A673 (cell line): ENCODE measurements around the gene TTI1. TPM values are rescaled to one million over a fixed set of nuclear protein-coding genes. Genes with fewer than 3 reads are reported as not detected.

Experiments used
- BruUV-seq: library from RNA; stranded (reverse); fragments of 400-500 nt; replicated peaks from 2 replicates; lab custom pipeline; 2021; lab: Mats Ljungman, UMichigan
- CTCF ChIA-PET: fragments of 300-600 bp; sonication (Branson Sonifier 250); formaldehyde crosslinking; loops from one replicate; lab custom pipeline; 2022; ENCODE audit warnings: antibody characterized with exemption; lab: Charles Lee
- POLR2A ChIA-PET: fragments of 300-600 bp; sonication (Branson Sonifier 250); formaldehyde crosslinking; loops from one replicate; lab custom pipeline; 2022; ENCODE audit warnings: antibody characterized with exemption; ENCODE audit not compliant: low non-redundant PET; lab: Charles Lee
- DNase-seq: peaks from one replicate; pipeline ENCODE4 v3.0.0-alpha.2; 2015; ENCODE audit warnings: low spot score
- H3K27ac ChIP-seq: fragments of 200-600 bp; sonication (generic); 2 replicates; pipeline ENCODE4 v1.5.1; 2016; ENCODE audit warnings: mixed run types, low read depth, mild to moderate bottlenecking, mixed read lengths, antibody characterized with exemption, low read length; ENCODE audit not compliant: poor library complexity, severe bottlenecking
- H3K27me3 ChIP-seq: fragments of 200-600 bp; sonication (generic); replicated peaks from 2 replicates; pipeline ENCODE4 v1.6.1; 2017; ENCODE audit warnings: mixed run types, low read depth, mild to moderate bottlenecking, mixed read lengths, antibody characterized with exemption, low read length; ENCODE audit not compliant: insufficient read depth, poor library complexity
- H3K36me3 ChIP-seq: fragments of 200-600 bp; sonication (generic); 2 replicates; pipeline ENCODE4 v1.6.1; 2016; ENCODE audit warnings: mixed run types, mild to moderate bottlenecking, mixed read lengths, antibody characterized with exemption, low read length; ENCODE audit not compliant: insufficient read depth, poor library complexity, severe bottlenecking
- H3K4me1 ChIP-seq: fragments of 200-600 bp; sonication (generic); 2 replicates; pipeline ENCODE4 v1.6.1; 2017; ENCODE audit warnings: mixed run types, mild to moderate bottlenecking, mixed read lengths, antibody characterized with exemption, low read length; ENCODE audit not compliant: insufficient read depth, poor library complexity, severe bottlenecking
- H3K4me3 ChIP-seq: fragments of 200-600 bp; sonication (generic); 2 replicates; pipeline ENCODE4 v1.5.1; 2016; ENCODE audit warnings: low read depth, mixed run types, mild to moderate bottlenecking, mixed read lengths, low read length; ENCODE audit not compliant: poor library complexity, severe bottlenecking
- H3K9me3 ChIP-seq: fragments of 200-600 bp; sonication (generic); 2 replicates; pipeline ENCODE4 v1.6.1; 2016; ENCODE audit warnings: mixed run types, low read depth, mild to moderate bottlenecking, mixed read lengths, antibody characterized with exemption, low read length; ENCODE audit not compliant: poor library complexity, severe bottlenecking
- EZH2 ChIP-seq: fragments of 200-600 bp; sonication (generic); IDR thresholded peaks from 2 replicates; pipeline ENCODE4 v1.6.1; 2017; ENCODE audit warnings: borderline replicate concordance, low read depth, mild to moderate bottlenecking, mixed read lengths, antibody characterized with exemption, low read length; ENCODE audit not compliant: poor library complexity, severe bottlenecking
- intact Hi-C: fragments of 100-400 bp; cut with micrococcal nuclease; formaldehyde crosslinking; loops from one replicate; pipeline ENCODE4 v1.10.0; 2022; ENCODE audit not compliant: unreplicated experiment
- total RNA-seq: library from RNA; stranded (reverse); gene quantifications from 2 replicates; pipeline ENCODE4 v1.2.3, GENCODE V29; 2021
- TF ChIP-seq, protein P1 (sequence below): fragments of 300-800, 200-600 bp; sonication (generic); conservative IDR thresholded peaks from 2 replicates; pipeline ENCODE4 v1.5.1; 2017; ENCODE audit warnings: low read depth, mild to moderate bottlenecking, antibody characterized with exemption, low read length, moderate library complexity, mixed read lengths

Gene TTI1
- total RNA-seq, 1 experiment from 2014 or later, result 40.3 TPM

DNA sequence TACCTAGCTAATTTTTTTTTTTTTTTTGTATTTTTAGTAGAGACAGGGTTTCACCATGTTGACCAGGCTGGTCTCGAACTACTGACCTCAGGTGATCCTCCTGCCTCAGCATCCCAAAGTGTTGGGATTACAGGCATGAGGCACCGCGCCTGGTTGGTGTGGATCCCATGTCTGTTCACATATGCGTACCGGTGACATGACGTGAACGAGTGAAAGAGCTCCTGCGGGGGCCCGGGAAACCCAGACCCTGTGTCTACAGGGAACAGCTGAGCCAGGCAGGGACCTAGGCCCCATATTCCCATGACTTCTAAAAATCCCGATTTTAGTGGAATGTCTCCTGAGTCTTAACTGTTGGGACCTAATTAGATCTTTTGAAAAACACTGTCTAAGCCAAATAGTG, 97.2 kb downstream of the TTI1 start:
- DNase-seq, result no peak
- Histone ChIP-seq H3K27ac (no peak overlapping the region), H3K36me3 (no peaks in the 10 kb centered on the region), H3K9me3 (no peaks in the 10 kb centered on the region), H3K4me1 (peaks cover 12% of the 10 kb centered on the region), H3K4me3 (no peak overlapping the region), H3K27me3 (no peaks in the 10 kb centered on the region)
- CTCF ChIA-PET, result no interaction called here
- BruUV-seq, result no TSS peak
- TF ChIP-seq EZH2, result no peak
- TF ChIP-seq, protein P1, sequence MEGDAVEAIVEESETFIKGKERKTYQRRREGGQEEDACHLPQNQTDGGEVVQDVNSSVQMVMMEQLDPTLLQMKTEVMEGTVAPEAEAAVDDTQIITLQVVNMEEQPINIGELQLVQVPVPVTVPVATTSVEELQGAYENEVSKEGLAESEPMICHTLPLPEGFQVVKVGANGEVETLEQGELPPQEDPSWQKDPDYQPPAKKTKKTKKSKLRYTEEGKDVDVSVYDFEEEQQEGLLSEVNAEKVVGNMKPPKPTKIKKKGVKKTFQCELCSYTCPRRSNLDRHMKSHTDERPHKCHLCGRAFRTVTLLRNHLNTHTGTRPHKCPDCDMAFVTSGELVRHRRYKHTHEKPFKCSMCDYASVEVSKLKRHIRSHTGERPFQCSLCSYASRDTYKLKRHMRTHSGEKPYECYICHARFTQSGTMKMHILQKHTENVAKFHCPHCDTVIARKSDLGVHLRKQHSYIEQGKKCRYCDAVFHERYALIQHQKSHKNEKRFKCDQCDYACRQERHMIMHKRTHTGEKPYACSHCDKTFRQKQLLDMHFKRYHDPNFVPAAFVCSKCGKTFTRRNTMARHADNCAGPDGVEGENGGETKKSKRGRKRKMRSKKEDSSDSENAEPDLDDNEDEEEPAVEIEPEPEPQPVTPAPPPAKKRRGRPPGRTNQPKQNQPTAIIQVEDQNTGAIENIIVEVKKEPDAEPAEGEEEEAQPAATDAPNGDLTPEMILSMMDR, result no peak
- POLR2A ChIA-PET, result no interaction called here
- intact Hi-C loops, result no loop called here

DNA sequence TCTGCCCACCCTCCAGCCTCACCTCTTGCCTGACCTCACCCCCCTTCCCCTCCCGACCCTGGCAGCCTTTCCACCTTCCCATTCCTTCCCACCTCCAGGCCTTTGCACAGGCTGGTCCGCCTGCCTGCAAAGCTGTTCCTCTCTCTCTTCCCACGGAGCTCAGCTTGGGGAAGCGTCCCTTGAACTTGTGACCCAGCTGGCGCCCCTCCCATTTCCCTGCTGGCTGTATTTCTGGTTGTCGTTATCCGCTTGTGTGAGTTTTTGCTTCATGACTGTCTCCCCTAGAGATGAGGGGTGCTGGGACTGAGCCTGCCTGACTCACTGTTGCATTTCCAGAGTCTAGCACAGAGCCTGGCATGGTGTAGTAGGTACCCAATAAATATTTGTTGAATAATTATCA, 97.8 kb downstream of the TTI1 start:
- POLR2A ChIA-PET, result no interaction called here
- intact Hi-C loops, result no loop called here
- H3K36me3 ChIP-seq, result no peaks in the 10 kb centered on the region
- H3K27ac ChIP-seq, result no peak overlapping the region
- no peak overlapping the region for H3K4me3 ChIP-seq
- no TSS peak for BruUV-seq
- no peaks in the 10 kb centered on the region for H3K9me3 ChIP-seq
- peaks cover 12% of the 10 kb centered on the region for H3K4me1 ChIP-seq
- CTCF ChIA-PET, result no interaction called here
- no peaks in the 10 kb centered on the region for H3K27me3 ChIP-seq
- TF ChIP-seq, protein P1, result no peak
- no peak for TF ChIP-seq EZH2
- no peak for DNase-seq

DNA sequence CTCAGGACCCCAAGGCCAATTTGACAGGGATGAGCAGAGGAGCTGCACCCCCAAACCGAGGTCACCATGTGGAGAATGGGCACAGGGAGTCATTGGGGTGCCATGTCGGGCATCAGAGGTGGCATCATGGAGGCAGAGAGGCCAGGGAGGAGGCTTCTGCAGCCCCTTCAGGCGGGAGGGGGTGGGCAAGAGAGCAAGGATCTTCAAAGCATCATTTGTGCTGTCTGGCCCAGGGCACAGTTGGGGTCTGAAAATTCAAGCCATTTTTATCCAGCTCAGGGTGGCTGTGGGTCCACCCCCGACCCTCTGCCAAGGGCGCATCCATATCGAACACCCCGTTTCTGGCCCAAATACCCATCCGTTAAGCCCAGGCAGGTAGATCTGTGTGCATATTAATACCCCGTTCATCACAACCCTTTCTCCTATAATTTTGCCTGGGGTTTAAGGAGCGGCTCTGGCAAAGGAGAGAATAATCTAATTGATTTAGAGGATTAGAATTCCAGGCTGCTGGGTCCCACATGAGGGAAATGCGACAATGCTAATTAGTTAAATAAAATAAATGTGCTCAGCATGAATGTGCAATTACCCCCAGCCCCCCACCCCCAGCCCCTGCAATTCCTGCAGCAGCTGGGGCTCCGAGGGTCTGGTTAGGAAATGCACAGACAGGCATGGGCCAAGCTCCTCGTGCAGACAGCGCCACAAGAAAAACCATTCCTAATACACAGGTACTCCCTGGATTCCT, 98.5 kb downstream of the TTI1 start:
- TF ChIP-seq, protein P1, result no peak
- no peak for TF ChIP-seq EZH2
- Histone ChIP-seq H3K27ac (no peak overlapping the region), H3K4me3 (no peak overlapping the region), H3K4me1 (peaks cover 12% of the 10 kb centered on the region), H3K36me3 (no peaks in the 10 kb centered on the region), H3K27me3 (no peaks in the 10 kb centered on the region), H3K9me3 (no peaks in the 10 kb centered on the region)
- intact Hi-C loops, result no loop called here
- ChIA-PET POLR2A (no interaction called here), CTCF (no interaction called here)
- DNase-seq, result no peak
- no TSS peak for BruUV-seq
